GM23248 (cell line): ENCODE measurements around the gene DOK5.

ENCODE experiments used
- EZH2 ChIP-seq: fragments of 200-600 bp; sonication (generic); IDR thresholded peaks from 2 replicates; pipeline ENCODE4 v1.6.1; 2018; ENCODE audit warnings: antibody characterized with exemption, mild to moderate bottlenecking; ENCODE audit not compliant: insufficient read depth, poor library complexity, severe bottlenecking
- EZH2phosphoT487 ChIP-seq: fragments of 200-600 bp; sonication (generic); IDR thresholded peaks from 2 replicates; pipeline ENCODE4 v1.6.1; 2018; ENCODE audit warnings: antibody characterized with exemption, moderate library complexity, mild to moderate bottlenecking, low read depth; ENCODE audit not compliant: insufficient read depth

- TF ChIP-seq EZH2phosphoT487 (no peak), EZH2 (no peak)
Measured at GRCh38 chr20:54690323-54690722, 214.9 kb downstream of the DOK5 start.
